ENCODE data around the gene WNK2.

Gene WNK2

GRCh38 chr9:93181672-93182435 is 2.1 kb upstream of the WNK2 start:
- Mint-ChIP-seq H3K9me3 (no peaks in the 10 kb centered on the region), H3K4me3 (no peak overlapping the region), H3K36me3 (ENCODE audit: low read depth) (no peaks in the 10 kb centered on the region), H3K27ac (no peak overlapping the region), H3K27me3 (ENCODE audit: low read depth, poor library complexity) (peaks cover 67% of the 10 kb centered on the region), H3K4me1 (peaks cover 23% of the 10 kb centered on the region)
- DNase-seq = no peak
- TF ChIP-seq CTCF (IDR thresholded peaks at IDR 0.05) = no peak

- Mint-ChIP-seq H3K36me3 (ENCODE audit: low read depth) (no peaks in the 10 kb centered on the region), H3K27ac (no peak overlapping the region), H3K4me3 (peak overlapping the region; percentile 76), H3K27me3 (ENCODE audit: low read depth, poor library complexity) (peaks cover 74% of the 10 kb centered on the region), H3K4me1 (peaks cover 30% of the 10 kb centered on the region), H3K9me3 (no peaks in the 10 kb centered on the region)
- TF ChIP-seq CTCF (IDR thresholded peaks at IDR 0.05) = no peak
- no peak for DNase-seq
Observed at GRCh38 chr9:93182572-93182971, 1.4 kb upstream of the WNK2 start.

- no peaks in the 10 kb centered on the region for H3K9me3 Mint-ChIP-seq
- H3K27me3 Mint-ChIP-seq (ENCODE audit: low read depth, poor library complexity) = peaks cover 71% of the 10 kb centered on the region
- H3K27ac Mint-ChIP-seq = no peak overlapping the region
- TF ChIP-seq CTCF (IDR thresholded peaks at IDR 0.05) = no peak
- no peak for DNase-seq
- peaks cover 33% of the 10 kb centered on the region for H3K4me1 Mint-ChIP-seq
- peak overlapping the region; percentile 76 for H3K4me3 Mint-ChIP-seq
- H3K36me3 Mint-ChIP-seq (ENCODE audit: low read depth) = no peaks in the 10 kb centered on the region
Observed at GRCh38 chr9:93183131-93183662, 742 bp upstream of the WNK2 start.

GRCh38 chr9:93184432-93185265 is 710 bp downstream of the WNK2 start:
- peak; percentile 64 for DNase-seq
- no peak for TF ChIP-seq CTCF (IDR thresholded peaks at IDR 0.05)
- no peaks in the 10 kb centered on the region for H3K36me3 Mint-ChIP-seq (ENCODE audit: low read depth)

GRCh38 chr9:93185266-93186214 is 1.6 kb downstream of the WNK2 start:
- Mint-ChIP-seq H3K9me3 (no peaks in the 10 kb centered on the region), H3K36me3 (ENCODE audit: low read depth) (no peaks in the 10 kb centered on the region), H3K4me3 (peak overlapping the region; percentile 71), H3K27me3 (ENCODE audit: low read depth, poor library complexity) (peaks cover 56% of the 10 kb centered on the region), H3K27ac (no peak overlapping the region), H3K4me1 (peaks cover 34% of the 10 kb centered on the region)
- no peak for TF ChIP-seq CTCF (IDR thresholded peaks at IDR 0.05)
- no peak for DNase-seq

More at GRCh38 chr9:93184432-93185265, 710 bp downstream of the WNK2 start:
- Mint-ChIP-seq H3K4me3 (peak overlapping the region; percentile 69), H3K9me3 (no peaks in the 10 kb centered on the region), H3K27ac (no peak overlapping the region), H3K4me1 (peaks cover 34% of the 10 kb centered on the region), H3K27me3 (ENCODE audit: low read depth, poor library complexity) (peaks cover 65% of the 10 kb centered on the region)
